BE2C (cell line): ENCODE data around the gene RNF150.

Source experiments
- DNase-seq: peaks from one replicate; pipeline ENCODE4 v3.0.0-alpha.2; 2020
- H3K27me3 ChIP-seq: fragments of 250-450 bp; sonication (Bioruptor Pico); 2 replicates; pipeline ENCODE4 v1.5.1; 2020; ENCODE audit warnings: mild to moderate bottlenecking
- H3K36me3 ChIP-seq: fragments of 250-450 bp; sonication (Bioruptor Pico); 2 replicates; pipeline ENCODE4 v1.5.1; 2020; ENCODE audit warnings: mild to moderate bottlenecking
- H3K4me1 ChIP-seq: fragments of 250-450 bp; sonication (Bioruptor Pico); 2 replicates; pipeline ENCODE4 v1.5.1; 2020
- H3K4me3 ChIP-seq: 2 replicates; pipeline ENCODE4 v1.5.1; 2011; ENCODE audit warnings: low read depth, low read length
- H3K9me3 ChIP-seq: fragments of 250-450 bp; sonication (Bioruptor Pico); 2 replicates; pipeline ENCODE4 v1.5.1; 2020
- TF ChIP-seq, protein P1 (sequence below): IDR thresholded peaks from 2 replicates; pipeline ENCODE4 v1.5.1; 2012; ENCODE audit warnings: mild to moderate bottlenecking, low read depth, low read length

The RNF150 gene

DNA sequence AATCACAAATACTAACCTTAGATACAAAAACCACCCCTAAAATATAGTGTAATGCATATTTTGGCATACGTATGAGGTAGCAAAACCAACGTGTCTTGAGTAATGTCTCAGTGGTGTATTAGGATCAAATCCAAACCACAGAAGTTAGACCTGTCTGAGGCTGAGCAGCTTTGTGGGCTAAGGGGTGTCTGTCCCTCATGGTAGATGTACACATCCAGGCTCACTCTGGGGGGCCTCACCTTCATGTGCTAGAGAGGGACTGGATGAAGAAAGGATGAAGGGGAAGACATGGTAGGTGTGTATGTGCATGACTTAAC, 189.1 kb downstream of the RNF150 start:
- Histone ChIP-seq H3K4me1 (peaks cover 10% of the 10 kb centered on the region; the same call in 1 of the 2 replicates), H3K4me3 (no peak overlapping the region), H3K27me3 (no peaks in the 10 kb centered on the region), H3K36me3 (no peaks in the 10 kb centered on the region; the same call in 1 of the 2 replicates), H3K9me3 (no peaks in the 10 kb centered on the region)
- DNase-seq = no peak
- TF ChIP-seq, protein P1, sequence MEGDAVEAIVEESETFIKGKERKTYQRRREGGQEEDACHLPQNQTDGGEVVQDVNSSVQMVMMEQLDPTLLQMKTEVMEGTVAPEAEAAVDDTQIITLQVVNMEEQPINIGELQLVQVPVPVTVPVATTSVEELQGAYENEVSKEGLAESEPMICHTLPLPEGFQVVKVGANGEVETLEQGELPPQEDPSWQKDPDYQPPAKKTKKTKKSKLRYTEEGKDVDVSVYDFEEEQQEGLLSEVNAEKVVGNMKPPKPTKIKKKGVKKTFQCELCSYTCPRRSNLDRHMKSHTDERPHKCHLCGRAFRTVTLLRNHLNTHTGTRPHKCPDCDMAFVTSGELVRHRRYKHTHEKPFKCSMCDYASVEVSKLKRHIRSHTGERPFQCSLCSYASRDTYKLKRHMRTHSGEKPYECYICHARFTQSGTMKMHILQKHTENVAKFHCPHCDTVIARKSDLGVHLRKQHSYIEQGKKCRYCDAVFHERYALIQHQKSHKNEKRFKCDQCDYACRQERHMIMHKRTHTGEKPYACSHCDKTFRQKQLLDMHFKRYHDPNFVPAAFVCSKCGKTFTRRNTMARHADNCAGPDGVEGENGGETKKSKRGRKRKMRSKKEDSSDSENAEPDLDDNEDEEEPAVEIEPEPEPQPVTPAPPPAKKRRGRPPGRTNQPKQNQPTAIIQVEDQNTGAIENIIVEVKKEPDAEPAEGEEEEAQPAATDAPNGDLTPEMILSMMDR = no peak

GRCh38 chr4:140943486-140944198, 189.6 kb downstream of the RNF150 start:
- TF ChIP-seq, protein P1 = no peak
- Histone ChIP-seq H3K36me3 (no peaks in the 10 kb centered on the region; the same call in 1 of the 2 replicates), H3K4me1 (peaks cover 13% of the 10 kb centered on the region), H3K9me3 (no peaks in the 10 kb centered on the region), H3K4me3 (no peak overlapping the region), H3K27me3 (no peaks in the 10 kb centered on the region)
- no peak for DNase-seq

- no peak overlapping the region for H3K4me3 ChIP-seq
- DNase-seq = no peak
- H3K36me3 ChIP-seq = no peaks in the 10 kb centered on the region
- H3K9me3 ChIP-seq = no peaks in the 10 kb centered on the region
- peaks cover 26% of the 10 kb centered on the region for H3K4me1 ChIP-seq
- no peaks in the 10 kb centered on the region for H3K27me3 ChIP-seq
- TF ChIP-seq, protein P1 = no peak
Observed at GRCh38 chr4:140940589-140940988, 192.7 kb downstream of the RNF150 start.

DNA sequence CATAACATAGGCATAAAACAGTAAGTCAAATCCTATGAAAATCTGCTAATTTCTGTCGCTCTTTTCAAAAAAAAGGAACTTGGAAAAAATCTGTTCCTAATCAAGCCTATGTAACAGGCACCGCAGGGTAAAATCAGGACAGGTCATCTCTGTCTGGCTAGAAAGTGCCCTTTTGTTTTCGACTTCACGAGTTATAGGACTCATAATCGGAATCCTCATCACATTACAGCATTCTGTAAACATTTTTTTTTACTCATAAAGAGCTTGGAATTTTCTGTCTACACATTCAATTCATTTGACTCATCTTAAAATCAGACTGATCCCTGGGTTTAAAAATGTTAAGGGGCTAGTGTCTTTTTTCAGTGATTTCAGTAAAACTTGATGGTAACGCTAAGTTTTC, 195.4 kb downstream of the RNF150 start:
- peaks cover 16% of the 10 kb centered on the region for H3K4me1 ChIP-seq
- no peak for DNase-seq
- no peaks in the 10 kb centered on the region for H3K27me3 ChIP-seq
- H3K36me3 ChIP-seq = no peaks in the 10 kb centered on the region
- TF ChIP-seq, protein P1 = no peak
- no peaks in the 10 kb centered on the region for H3K9me3 ChIP-seq
- no peak overlapping the region for H3K4me3 ChIP-seq

- H3K4me3 ChIP-seq = no peak overlapping the region
- H3K9me3 ChIP-seq = no peaks in the 10 kb centered on the region
- TF ChIP-seq, protein P1 = no peak
- H3K4me1 ChIP-seq = peaks cover 16% of the 10 kb centered on the region
- H3K27me3 ChIP-seq = no peaks in the 10 kb centered on the region
- H3K36me3 ChIP-seq = no peaks in the 10 kb centered on the region
- DNase-seq = peak; percentile 61
Observed at GRCh38 chr4:140935254-140935653, 198.0 kb downstream of the RNF150 start.

- Histone ChIP-seq H3K9me3 (no peaks in the 10 kb centered on the region), H3K4me3 (no peak overlapping the region), H3K4me1 (peaks cover 4% of the 10 kb centered on the region), H3K27me3 (no peaks in the 10 kb centered on the region), H3K36me3 (no peaks in the 10 kb centered on the region)
- no peak for DNase-seq
- TF ChIP-seq, protein P1 = no peak
Observed at GRCh38 chr4:140932501-140933045, 200.7 kb downstream of the RNF150 start.
